Ishikawa (cell line): ENCODE data around the gene MID1.

ENCODE experiments used
- CEBPB ChIP-seq: IDR thresholded peaks from 2 replicates; pipeline ENCODE4 v1.6.1; 2012
- CREB1 ChIP-seq: IDR thresholded peaks from 2 replicates; pipeline ENCODE4 v1.6.1; 2012; ENCODE audit warnings: low read depth
- EGR1 ChIP-seq: IDR thresholded peaks from 2 replicates; pipeline ENCODE4 v1.6.1; 2012
- EP300 ChIP-seq: IDR thresholded peaks from 2 replicates; pipeline ENCODE4 v1.6.1; 2012; ENCODE audit warnings: borderline replicate concordance
- FOXM1 ChIP-seq: IDR thresholded peaks from 2 replicates; pipeline ENCODE4 v1.6.1; 2012; ENCODE audit warnings: low read depth, borderline replicate concordance
- MAX ChIP-seq: IDR thresholded peaks from 2 replicates; pipeline ENCODE4 v1.6.1; 2012
- NFIC ChIP-seq: IDR thresholded peaks from 2 replicates; pipeline ENCODE4 v1.6.1; 2012
- RAD21 ChIP-seq: IDR thresholded peaks from 2 replicates; pipeline ENCODE4 v1.6.1; 2012; ENCODE audit warnings: low read depth
- REST ChIP-seq: IDR thresholded peaks from 2 replicates; pipeline ENCODE4 v1.6.1; 2012; ENCODE audit warnings: low read depth, mild to moderate bottlenecking
- TAF1 ChIP-seq: IDR thresholded peaks from 2 replicates; pipeline ENCODE4 v1.6.1; 2012; ENCODE audit warnings: low read depth, mild to moderate bottlenecking
- TCF12 ChIP-seq: IDR thresholded peaks from 2 replicates; pipeline ENCODE4 v1.6.1; 2012; ENCODE audit warnings: low read depth
- TEAD4 ChIP-seq: IDR thresholded peaks from 2 replicates; pipeline ENCODE4 v1.6.1; 2012
- USF1 ChIP-seq: IDR thresholded peaks from 2 replicates; pipeline ENCODE4 v1.6.1; 2012
- YY1 ChIP-seq: IDR thresholded peaks from 2 replicates; pipeline ENCODE4 v1.6.1; 2012; ENCODE audit warnings: low read depth
- ZBTB7A ChIP-seq: IDR thresholded peaks from 2 replicates; pipeline ENCODE4 v1.6.1; 2012; ENCODE audit warnings: low read depth

MID1 gene

GRCh38 chrX:10514891-10515290, 105.5 kb downstream of the MID1 start:
- no peak for TF ChIP-seq TAF1
- TF ChIP-seq MAX: no peak
- TF ChIP-seq REST: no peak
- no peak for TF ChIP-seq EP300
- TF ChIP-seq USF1: no peak
- TF ChIP-seq TCF12: no peak
- TF ChIP-seq EGR1: no peak
- no peak for TF ChIP-seq ZBTB7A
- TF ChIP-seq CEBPB: no peak
- no peak for TF ChIP-seq YY1
- no peak for TF ChIP-seq CREB1
- TF ChIP-seq FOXM1: no peak
- TF ChIP-seq NFIC: no peak
- no peak for TF ChIP-seq RAD21

GRCh38 chrX:10513974-10514373, 106.4 kb downstream of the MID1 start:
- no peak for TF ChIP-seq YY1
- no peak for TF ChIP-seq TAF1
- TF ChIP-seq TCF12: no peak
- TF ChIP-seq EGR1: no peak
- TF ChIP-seq MAX: no peak
- TF ChIP-seq CEBPB: no peak

- TF ChIP-seq FOXM1: no peak
- TF ChIP-seq EGR1: no peak
- no peak for TF ChIP-seq YY1
Measured at GRCh38 chrX:10512741-10513140, 107.6 kb downstream of the MID1 start.

GRCh38 chrX:10512258-10512657, 108.1 kb downstream of the MID1 start:
- no peak for TF ChIP-seq REST
- TF ChIP-seq YY1: no peak
- no peak for TF ChIP-seq EP300
- TF ChIP-seq EGR1: no peak
- TF ChIP-seq TEAD4: no peak
- no peak for TF ChIP-seq RAD21
- no peak for TF ChIP-seq TAF1
- TF ChIP-seq FOXM1: no peak
- TF ChIP-seq CREB1: no peak
- TF ChIP-seq NFIC: no peak
- TF ChIP-seq CEBPB: no peak
- TF ChIP-seq MAX: no peak
- no peak for TF ChIP-seq ZBTB7A
- no peak for TF ChIP-seq TCF12
- no peak for TF ChIP-seq USF1

GRCh38 chrX:10509397-10509796, 111.0 kb downstream of the MID1 start:
- TF ChIP-seq ZBTB7A (no peak), TAF1 (no peak), FOXM1 (no peak), TEAD4 (no peak)

- TF ChIP-seq TCF12: no peak
- TF ChIP-seq EGR1: no peak
- no peak for TF ChIP-seq TEAD4
- TF ChIP-seq CREB1: no peak
- no peak for TF ChIP-seq NFIC
- no peak for TF ChIP-seq ZBTB7A
- TF ChIP-seq REST: no peak
- no peak for TF ChIP-seq FOXM1
- no peak for TF ChIP-seq TAF1
Measured at GRCh38 chrX:10508891-10509290, 111.5 kb downstream of the MID1 start.
